ENCODE results near the gene DEFB112.

DNA sequence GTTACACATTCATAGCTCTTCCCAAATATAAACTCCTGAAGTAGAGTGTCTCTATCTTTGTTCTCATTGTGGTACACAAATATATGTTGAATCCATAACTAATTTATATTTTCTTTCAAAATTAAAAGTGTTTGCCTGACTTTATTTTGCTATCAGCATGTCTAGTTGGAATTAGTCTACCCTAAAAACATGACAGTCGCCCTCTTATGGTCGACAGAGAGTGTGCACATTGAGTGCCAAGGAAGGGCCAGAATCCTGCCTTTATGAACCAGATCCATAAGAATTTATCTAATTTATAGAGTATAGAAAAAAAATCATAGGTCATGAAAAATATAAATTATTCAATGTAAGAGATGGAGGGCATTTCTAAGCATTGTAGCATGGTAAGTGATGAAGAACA lies 12.3 kb upstream of the DEFB112 start:
- TF ChIP-seq, protein P1, sequence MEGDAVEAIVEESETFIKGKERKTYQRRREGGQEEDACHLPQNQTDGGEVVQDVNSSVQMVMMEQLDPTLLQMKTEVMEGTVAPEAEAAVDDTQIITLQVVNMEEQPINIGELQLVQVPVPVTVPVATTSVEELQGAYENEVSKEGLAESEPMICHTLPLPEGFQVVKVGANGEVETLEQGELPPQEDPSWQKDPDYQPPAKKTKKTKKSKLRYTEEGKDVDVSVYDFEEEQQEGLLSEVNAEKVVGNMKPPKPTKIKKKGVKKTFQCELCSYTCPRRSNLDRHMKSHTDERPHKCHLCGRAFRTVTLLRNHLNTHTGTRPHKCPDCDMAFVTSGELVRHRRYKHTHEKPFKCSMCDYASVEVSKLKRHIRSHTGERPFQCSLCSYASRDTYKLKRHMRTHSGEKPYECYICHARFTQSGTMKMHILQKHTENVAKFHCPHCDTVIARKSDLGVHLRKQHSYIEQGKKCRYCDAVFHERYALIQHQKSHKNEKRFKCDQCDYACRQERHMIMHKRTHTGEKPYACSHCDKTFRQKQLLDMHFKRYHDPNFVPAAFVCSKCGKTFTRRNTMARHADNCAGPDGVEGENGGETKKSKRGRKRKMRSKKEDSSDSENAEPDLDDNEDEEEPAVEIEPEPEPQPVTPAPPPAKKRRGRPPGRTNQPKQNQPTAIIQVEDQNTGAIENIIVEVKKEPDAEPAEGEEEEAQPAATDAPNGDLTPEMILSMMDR (conservative IDR thresholded peaks at IDR 0.05 in 1 of 2, IDR thresholded peaks at IDR 0.05 in 1 of 2; ENCODE audit: low read depth in 1 of 2, low read length in 2 of 2): peak in 1 of 2 donors; percentile 46
- TF ChIP-seq EZH2 (IDR thresholded peaks at IDR 0.05; ENCODE audit: low read length, missing control alignments): no peak
